WTC11 (cell line): Measurements from ENCODE around the gene MAML2. TPM values are rescaled to one million over a fixed set of nuclear protein-coding genes. Genes with fewer than 3 reads are reported as not detected.

Experiments
- ATAC-seq: fragments of 200-7000 bp; cut with Tn5 transposase; 2 replicates; pipeline ENCODE4 v1.10.0; 2021; ENCODE audit warnings: mild to moderate bottlenecking, moderate library complexity
- CTCF ChIA-PET: fragments of 300-600 bp; sonication (Branson Sonifier 250); formaldehyde crosslinking; loops from one replicate; lab custom pipeline; 2021; ENCODE audit warnings: antibody characterized with exemption; lab: Charles Lee
- POLR2A ChIA-PET: fragments of 350-600 bp; sonication (Branson Sonifier 250); formaldehyde crosslinking; loops from one replicate; lab custom pipeline; 2021; ENCODE audit warnings: antibody characterized with exemption; lab: Charles Lee
- DNase-seq: peaks from one replicate; pipeline ENCODE4 v3.0.0; 2021; ENCODE audit warnings: low spot score
- H3K27ac Mint-ChIP-seq: 2 replicates; pipeline ENCODE4 v1.8.0; 2021; ENCODE audit warnings: mixed read lengths
- H3K27me3 Mint-ChIP-seq: 2 replicates; pipeline ENCODE4 v1.8.0; 2021; ENCODE audit warnings: low read depth, mild to moderate bottlenecking, moderate library complexity, mixed read lengths
- H3K36me3 Mint-ChIP-seq: 2 replicates; pipeline ENCODE4 v1.8.0; 2021; ENCODE audit warnings: mixed read lengths
- H3K4me1 Mint-ChIP-seq: 2 replicates; pipeline ENCODE4 v1.8.0; 2022; ENCODE audit warnings: mixed read lengths
- H3K4me3 Mint-ChIP-seq: 2 replicates; pipeline ENCODE4 v1.8.0; 2021; ENCODE audit warnings: mild to moderate bottlenecking, moderate library complexity, mixed read lengths
- H3K9me3 Mint-ChIP-seq: 2 replicates; pipeline ENCODE4 v1.8.0; 2021; ENCODE audit warnings: mixed read lengths
- CREB1 ChIP-seq: sonication (generic); formaldehyde crosslinking; IDR thresholded peaks from 2 replicates; pipeline ENCODE4 v1.8.0; 2023; ENCODE audit warnings: mild to moderate bottlenecking, missing genetic modification reagents
- EMX1 ChIP-seq: fragments of 250-450 bp; sonication (Bioruptor Pico); IDR thresholded peaks from 2 replicates; pipeline ENCODE4 v1.8.0; 2021; ENCODE audit warnings: mild to moderate bottlenecking
- ETV6 ChIP-seq: sonication (generic); formaldehyde crosslinking; IDR thresholded peaks from 2 replicates; pipeline ENCODE4 v1.8.1; 2022; ENCODE audit warnings: mild to moderate bottlenecking, missing genetic modification reagents
- HMGA2 ChIP-seq: fragments of 250-450 bp; sonication (Bioruptor Pico); IDR thresholded peaks from 2 replicates; pipeline ENCODE4 v1.4.0; 2021; ENCODE audit warnings: mild to moderate bottlenecking, moderate library complexity
- NR2C2 ChIP-seq: sonication (generic); formaldehyde crosslinking; IDR thresholded peaks from 2 replicates; pipeline ENCODE4 v1.8.0; 2022; ENCODE audit warnings: mild to moderate bottlenecking, missing genetic modification reagents
- NR3C1 ChIP-seq: sonication (generic); formaldehyde crosslinking; conservative IDR thresholded peaks from 2 replicates; pipeline ENCODE4 v1.8.1; 2023; ENCODE audit warnings: low read depth, mild to moderate bottlenecking, missing genetic modification reagents
- RORB ChIP-seq: fragments of 250-450 bp; sonication (Bioruptor Pico); IDR thresholded peaks from 2 replicates; pipeline ENCODE4 v1.9.0; 2021; ENCODE audit warnings: mild to moderate bottlenecking
- TCF7 ChIP-seq: sonication (generic); formaldehyde crosslinking; IDR thresholded peaks from 2 replicates; pipeline ENCODE4 v1.8.0; 2022; ENCODE audit warnings: mild to moderate bottlenecking, low read depth, missing genetic modification reagents, moderate library complexity
- TEAD1 ChIP-seq: sonication (generic); formaldehyde crosslinking; IDR thresholded peaks from 2 replicates; pipeline ENCODE4 v1.8.0; 2022; ENCODE audit warnings: mild to moderate bottlenecking, missing genetic modification reagents
- ZNF263 ChIP-seq: sonication (generic); formaldehyde crosslinking; IDR thresholded peaks from 2 replicates; pipeline ENCODE4 v1.8.1; 2022; ENCODE audit warnings: low read depth, mild to moderate bottlenecking, moderate library complexity, missing genetic modification reagents
- ZNF396 ChIP-seq: fragments of 250-450 bp; sonication (Bioruptor Pico); IDR thresholded peaks from 2 replicates; pipeline ENCODE4 v1.8.0; 2021; ENCODE audit warnings: mild to moderate bottlenecking, moderate library complexity, borderline replicate concordance
- total RNA-seq: library from RNA; stranded (reverse); gene quantifications from 3 replicates; pipeline ENCODE4 v1.2.3, GENCODE V29; 2021
- TF ChIP-seq, protein P1 (sequence below): fragments of 250-450 bp; sonication (Bioruptor Pico); IDR thresholded peaks from 2 replicates; pipeline ENCODE4 v1.9.0; 2021; ENCODE audit warnings: mild to moderate bottlenecking
- TF ChIP-seq, protein P2 (sequence below): fragments of 200-600 bp; IDR thresholded peaks from 2 replicates; pipeline ENCODE4 v1.8.0; 2022; ENCODE audit warnings: antibody characterized with exemption
- TF ChIP-seq, protein P3 (sequence below): sonication (generic); formaldehyde crosslinking; conservative IDR thresholded peaks from 2 replicates; pipeline ENCODE4 v1.8.1; 2022; ENCODE audit warnings: mild to moderate bottlenecking, missing genetic modification reagents
- TF ChIP-seq, protein P4 (sequence below): sonication (generic); formaldehyde crosslinking; IDR thresholded peaks from 2 replicates; pipeline ENCODE4 v1.8.0; 2022; ENCODE audit warnings: mild to moderate bottlenecking, missing genetic modification reagents
- TF ChIP-seq, protein P5 (sequence below): fragments of 250-450 bp; sonication (Bioruptor Pico); IDR thresholded peaks from 2 replicates; pipeline ENCODE4 v1.9.0; 2021; ENCODE audit warnings: mild to moderate bottlenecking

The MAML2 gene
- total RNA-seq, 1 experiment from 2014 or later: 8.1 TPM

DNA sequence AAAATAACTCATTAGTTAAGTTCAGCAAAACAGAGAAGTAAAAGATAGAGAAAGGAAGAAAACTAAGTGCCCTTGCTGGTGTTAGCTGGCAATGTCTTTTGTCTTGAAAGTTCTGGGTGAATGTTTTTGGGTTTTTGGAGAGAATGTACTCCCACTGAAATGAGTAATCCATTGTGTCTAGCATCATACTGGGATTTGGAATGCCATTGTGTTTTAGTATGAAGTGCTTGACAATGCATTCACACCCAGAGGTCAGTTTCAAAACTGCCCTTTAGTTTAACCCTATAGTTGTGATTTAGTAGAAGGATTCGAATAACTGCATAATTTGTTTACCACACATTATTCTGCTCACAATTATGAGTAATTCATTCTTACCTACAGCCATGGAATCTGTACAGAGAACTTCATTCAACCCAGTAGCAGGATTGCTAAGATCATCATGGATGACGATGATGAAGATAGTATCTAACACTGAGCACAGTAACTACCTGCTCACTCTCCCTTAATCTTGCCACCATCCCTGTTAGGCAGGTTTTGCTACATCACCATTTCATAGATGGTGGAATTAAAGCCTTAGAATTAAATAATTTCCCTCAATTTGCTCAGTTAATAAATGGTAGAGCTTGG, 33.9 kb downstream of the MAML2 start:
- TF ChIP-seq TEAD1 (CRISPR knock-in tag): no peak
- TF ChIP-seq, protein P1, sequence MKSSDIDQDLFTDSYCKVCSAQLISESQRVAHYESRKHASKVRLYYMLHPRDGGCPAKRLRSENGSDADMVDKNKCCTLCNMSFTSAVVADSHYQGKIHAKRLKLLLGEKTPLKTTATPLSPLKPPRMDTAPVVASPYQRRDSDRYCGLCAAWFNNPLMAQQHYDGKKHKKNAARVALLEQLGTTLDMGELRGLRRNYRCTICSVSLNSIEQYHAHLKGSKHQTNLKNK: no peak
- TF ChIP-seq, protein P2, sequence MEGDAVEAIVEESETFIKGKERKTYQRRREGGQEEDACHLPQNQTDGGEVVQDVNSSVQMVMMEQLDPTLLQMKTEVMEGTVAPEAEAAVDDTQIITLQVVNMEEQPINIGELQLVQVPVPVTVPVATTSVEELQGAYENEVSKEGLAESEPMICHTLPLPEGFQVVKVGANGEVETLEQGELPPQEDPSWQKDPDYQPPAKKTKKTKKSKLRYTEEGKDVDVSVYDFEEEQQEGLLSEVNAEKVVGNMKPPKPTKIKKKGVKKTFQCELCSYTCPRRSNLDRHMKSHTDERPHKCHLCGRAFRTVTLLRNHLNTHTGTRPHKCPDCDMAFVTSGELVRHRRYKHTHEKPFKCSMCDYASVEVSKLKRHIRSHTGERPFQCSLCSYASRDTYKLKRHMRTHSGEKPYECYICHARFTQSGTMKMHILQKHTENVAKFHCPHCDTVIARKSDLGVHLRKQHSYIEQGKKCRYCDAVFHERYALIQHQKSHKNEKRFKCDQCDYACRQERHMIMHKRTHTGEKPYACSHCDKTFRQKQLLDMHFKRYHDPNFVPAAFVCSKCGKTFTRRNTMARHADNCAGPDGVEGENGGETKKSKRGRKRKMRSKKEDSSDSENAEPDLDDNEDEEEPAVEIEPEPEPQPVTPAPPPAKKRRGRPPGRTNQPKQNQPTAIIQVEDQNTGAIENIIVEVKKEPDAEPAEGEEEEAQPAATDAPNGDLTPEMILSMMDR: no peak
- no peak for TF ChIP-seq TCF7 (CRISPR knock-in tag)
- Mint-ChIP-seq H3K4me3 (no peak overlapping the region), H3K9me3 (no peaks in the 10 kb centered on the region), H3K4me1 (peaks cover 52% of the 10 kb centered on the region), H3K27ac (no peak overlapping the region; the same call in 1 of the 2 replicates), H3K27me3 (no peaks in the 10 kb centered on the region), H3K36me3 (no peaks in the 10 kb centered on the region)
- no peak for DNase-seq
- POLR2A ChIA-PET: no interaction called here
- no peak for ATAC-seq
- CTCF ChIA-PET: interaction anchor here (0.7 to 1.5 kb wide), 4 partner anchors 30 to 80 kb away, joined by 3 read pairs; partner anchors contain the start of genes CCDC82, JRKL and MAML2

DNA sequence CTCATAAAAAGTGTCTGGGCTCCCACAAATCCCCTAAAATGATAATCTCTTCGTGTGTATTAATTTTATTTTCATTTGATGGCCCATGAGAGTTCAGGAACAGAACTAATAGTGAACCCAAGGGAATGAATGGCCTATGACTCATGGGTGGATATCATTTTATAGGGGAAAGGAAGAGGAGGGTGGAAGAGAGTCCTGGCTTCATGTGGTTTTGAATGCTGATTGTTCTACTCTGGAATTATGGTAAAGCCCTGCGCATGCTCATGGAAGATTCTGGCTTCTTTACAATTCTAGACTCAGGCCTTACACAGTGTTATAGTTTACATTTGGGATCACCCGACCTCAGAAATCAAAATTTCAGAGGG, 35.2 kb downstream of the MAML2 start:
- Mint-ChIP-seq H3K27ac (peak overlapping the region; percentile 48; the same call in 1 of the 2 replicates), H3K36me3 (no peaks in the 10 kb centered on the region), H3K9me3 (no peaks in the 10 kb centered on the region), H3K27me3 (no peaks in the 10 kb centered on the region), H3K4me1 (peaks cover 38% of the 10 kb centered on the region), H3K4me3 (no peak overlapping the region)
- TF ChIP-seq NR2C2 (CRISPR knock-in tag) (no peak), ZNF396 (CRISPR knock-in tag) (no peak), ETV6 (CRISPR knock-in tag) (no peak), ZNF263 (CRISPR knock-in tag) (no peak), HMGA2 (CRISPR knock-in tag) (no peak), EMX1 (CRISPR knock-in tag) (no peak), CREB1 (no peak), RORB (no peak), NR3C1 (CRISPR knock-in tag) (no peak)
- TF ChIP-seq, protein P3, sequence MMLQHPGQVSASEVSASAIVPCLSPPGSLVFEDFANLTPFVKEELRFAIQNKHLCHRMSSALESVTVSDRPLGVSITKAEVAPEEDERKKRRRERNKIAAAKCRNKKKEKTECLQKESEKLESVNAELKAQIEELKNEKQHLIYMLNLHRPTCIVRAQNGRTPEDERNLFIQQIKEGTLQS (CRISPR knock-in tag): no peak
- TF ChIP-seq, protein P4, sequence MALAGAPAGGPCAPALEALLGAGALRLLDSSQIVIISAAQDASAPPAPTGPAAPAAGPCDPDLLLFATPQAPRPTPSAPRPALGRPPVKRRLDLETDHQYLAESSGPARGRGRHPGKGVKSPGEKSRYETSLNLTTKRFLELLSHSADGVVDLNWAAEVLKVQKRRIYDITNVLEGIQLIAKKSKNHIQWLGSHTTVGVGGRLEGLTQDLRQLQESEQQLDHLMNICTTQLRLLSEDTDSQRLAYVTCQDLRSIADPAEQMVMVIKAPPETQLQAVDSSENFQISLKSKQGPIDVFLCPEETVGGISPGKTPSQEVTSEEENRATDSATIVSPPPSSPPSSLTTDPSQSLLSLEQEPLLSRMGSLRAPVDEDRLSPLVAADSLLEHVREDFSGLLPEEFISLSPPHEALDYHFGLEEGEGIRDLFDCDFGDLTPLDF (CRISPR knock-in tag): no peak
- TF ChIP-seq, protein P5, sequence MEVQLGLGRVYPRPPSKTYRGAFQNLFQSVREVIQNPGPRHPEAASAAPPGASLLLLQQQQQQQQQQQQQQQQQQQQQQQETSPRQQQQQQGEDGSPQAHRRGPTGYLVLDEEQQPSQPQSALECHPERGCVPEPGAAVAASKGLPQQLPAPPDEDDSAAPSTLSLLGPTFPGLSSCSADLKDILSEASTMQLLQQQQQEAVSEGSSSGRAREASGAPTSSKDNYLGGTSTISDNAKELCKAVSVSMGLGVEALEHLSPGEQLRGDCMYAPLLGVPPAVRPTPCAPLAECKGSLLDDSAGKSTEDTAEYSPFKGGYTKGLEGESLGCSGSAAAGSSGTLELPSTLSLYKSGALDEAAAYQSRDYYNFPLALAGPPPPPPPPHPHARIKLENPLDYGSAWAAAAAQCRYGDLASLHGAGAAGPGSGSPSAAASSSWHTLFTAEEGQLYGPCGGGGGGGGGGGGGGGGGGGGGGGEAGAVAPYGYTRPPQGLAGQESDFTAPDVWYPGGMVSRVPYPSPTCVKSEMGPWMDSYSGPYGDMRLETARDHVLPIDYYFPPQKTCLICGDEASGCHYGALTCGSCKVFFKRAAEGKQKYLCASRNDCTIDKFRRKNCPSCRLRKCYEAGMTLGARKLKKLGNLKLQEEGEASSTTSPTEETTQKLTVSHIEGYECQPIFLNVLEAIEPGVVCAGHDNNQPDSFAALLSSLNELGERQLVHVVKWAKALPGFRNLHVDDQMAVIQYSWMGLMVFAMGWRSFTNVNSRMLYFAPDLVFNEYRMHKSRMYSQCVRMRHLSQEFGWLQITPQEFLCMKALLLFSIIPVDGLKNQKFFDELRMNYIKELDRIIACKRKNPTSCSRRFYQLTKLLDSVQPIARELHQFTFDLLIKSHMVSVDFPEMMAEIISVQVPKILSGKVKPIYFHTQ (CRISPR knock-in tag): no peak
- ATAC-seq (peak; percentile 27), DNase-seq (no peak)
- ChIA-PET POLR2A (interaction anchor here (0.8 kb wide), 1 partner anchor 20 kb away, joined by 5 read pairs; no protein-coding TSS in a partner anchor), CTCF (interaction anchor here (0.7 to 2.5 kb wide), 5 partner anchors 25 to 65 kb away, joined by 3 to 14 read pairs (median 3); partner anchors contain the start of gene MAML2)
